NCI-H345 treated with DMSO at 0.1 percent for 48 hours (cell line): Measurements from ENCODE around the gene CEPT1.
"Not testable (repeated sequence)": the region's sequence is repeated elsewhere in the genome, so short reads cannot be mapped to it uniquely, and the experiment has no call there.

Source experiments
- DNase-seq: peaks from one replicate; lab custom pipeline; 2025; ENCODE audit not compliant: unreplicated experiment; lab: John Stamatoyannopoulos, UW

The CEPT1 gene

DNA sequence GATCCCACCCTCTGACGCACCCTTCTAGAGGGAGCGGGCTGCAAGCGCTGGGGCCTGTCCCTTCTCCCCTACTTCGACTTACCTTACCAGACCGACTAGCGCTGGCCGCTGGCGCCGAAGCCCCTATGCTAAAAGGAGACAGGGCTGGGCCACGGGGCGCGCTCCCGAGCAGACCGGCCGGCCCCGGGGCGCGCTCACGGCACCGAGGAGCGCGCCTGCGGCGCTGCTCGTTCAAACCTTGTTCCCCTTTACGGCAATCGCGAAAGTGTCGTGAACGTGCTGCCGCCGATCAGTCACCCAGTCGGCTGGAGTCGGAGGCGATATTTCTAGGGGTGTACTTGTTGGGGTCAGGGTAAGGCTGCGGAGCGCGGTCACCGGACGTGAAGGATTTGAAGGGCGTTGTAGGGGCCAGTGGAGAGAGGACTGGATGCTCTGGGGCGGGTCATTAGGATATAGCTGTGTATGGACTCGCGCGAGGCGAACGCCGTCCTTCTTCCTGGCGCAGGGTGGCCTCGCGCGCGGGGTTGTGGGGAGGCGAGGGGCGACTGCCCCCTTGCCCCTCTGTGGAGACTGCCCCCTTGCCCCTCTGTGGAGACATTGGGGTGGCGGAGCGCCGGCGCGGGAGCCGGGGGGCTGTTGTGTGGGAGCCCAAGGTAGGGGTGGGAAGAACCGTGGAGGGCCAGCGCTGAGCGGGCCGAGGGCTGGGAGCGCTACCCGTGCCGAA, at the start of gene CEPT1, which contains the start of gene DRAM2:
CEPT1 (plus strand) TSS at position 268 of the 724 bp plus-strand sequence. CDS start 7,492 bp downstream, outside the sequence.
DRAM2 (minus strand) TSS at position 138 of the 724 bp plus-strand sequence. CDS start 8,539 bp downstream, outside the sequence.
- DNase-seq = peak; percentile 86

DNA sequence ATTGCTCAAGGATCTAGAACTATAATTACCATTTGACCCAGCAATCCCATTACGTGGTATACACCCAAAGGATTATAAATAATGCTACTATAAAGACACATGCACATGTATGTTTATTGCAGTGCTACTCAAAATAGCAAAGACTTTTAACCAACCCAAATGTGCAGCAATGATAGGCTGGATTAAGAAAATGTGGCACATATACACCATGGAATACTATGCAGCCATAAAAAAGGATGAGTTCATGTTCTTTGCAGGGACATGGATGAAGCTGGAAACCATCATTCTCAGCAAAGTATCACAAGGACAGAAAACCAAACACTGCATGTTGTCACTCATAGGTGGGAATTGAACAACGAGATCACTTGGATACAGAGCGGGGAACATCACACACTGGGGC, 44.6 kb upstream of the CEPT1 start:
- not testable (repeated sequence) for DNase-seq

DNA sequence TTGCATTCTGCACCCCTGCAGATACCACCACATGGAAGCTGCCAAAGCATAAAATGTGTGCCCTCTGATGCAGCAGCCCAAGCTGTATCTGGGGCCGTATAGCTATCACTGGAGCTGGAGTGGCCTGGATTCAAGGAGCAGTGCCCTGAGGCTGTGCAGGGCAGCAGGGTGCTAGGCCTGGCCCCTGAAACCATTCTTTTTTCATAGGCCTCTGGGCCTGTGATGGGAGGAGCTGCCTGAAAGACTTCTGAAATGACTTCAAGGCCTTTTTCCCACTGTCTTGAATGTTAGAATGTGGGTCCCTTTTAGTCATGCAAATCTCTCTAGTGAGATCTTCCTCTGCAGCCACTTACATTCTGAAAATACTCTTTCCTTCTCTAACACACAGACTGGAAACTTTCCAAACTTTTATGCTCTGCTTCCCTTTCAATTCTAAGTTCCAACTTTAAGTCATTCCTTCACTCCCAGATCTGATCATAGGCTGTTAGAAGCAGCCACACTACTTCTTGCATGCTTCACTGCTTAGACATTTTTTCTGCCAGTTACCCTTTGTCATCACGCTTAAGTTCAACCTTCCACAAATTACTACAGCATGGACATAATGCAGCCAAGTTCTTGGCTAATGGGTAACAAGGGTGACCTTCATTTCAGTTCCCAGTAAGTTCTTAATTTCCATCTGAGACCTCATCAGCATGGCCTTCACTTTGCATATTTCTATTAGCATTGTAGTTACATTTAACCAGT, 42.5 kb upstream of the CEPT1 start:
- no peak for DNase-seq

DNA sequence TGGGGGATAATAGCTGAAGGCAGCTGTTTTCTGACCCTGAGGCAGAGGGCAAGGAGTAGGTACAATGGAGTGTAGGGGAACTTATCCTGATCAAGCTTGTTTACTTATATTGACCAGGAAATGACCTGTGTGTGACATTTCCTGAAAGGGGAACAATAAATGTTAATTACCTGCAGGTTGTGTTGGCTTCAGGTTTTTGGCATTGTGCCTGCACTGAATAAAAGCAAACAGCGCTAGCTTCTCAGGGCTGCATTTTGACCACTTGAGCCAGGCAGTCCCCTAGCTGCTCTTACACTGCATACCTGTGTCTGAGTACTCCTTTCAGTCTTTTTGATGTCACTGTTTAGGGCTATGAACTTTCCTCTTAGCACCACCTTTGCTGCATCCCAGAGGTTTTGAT, 40.7 kb upstream of the CEPT1 start:
- DNase-seq = no peak

DNA sequence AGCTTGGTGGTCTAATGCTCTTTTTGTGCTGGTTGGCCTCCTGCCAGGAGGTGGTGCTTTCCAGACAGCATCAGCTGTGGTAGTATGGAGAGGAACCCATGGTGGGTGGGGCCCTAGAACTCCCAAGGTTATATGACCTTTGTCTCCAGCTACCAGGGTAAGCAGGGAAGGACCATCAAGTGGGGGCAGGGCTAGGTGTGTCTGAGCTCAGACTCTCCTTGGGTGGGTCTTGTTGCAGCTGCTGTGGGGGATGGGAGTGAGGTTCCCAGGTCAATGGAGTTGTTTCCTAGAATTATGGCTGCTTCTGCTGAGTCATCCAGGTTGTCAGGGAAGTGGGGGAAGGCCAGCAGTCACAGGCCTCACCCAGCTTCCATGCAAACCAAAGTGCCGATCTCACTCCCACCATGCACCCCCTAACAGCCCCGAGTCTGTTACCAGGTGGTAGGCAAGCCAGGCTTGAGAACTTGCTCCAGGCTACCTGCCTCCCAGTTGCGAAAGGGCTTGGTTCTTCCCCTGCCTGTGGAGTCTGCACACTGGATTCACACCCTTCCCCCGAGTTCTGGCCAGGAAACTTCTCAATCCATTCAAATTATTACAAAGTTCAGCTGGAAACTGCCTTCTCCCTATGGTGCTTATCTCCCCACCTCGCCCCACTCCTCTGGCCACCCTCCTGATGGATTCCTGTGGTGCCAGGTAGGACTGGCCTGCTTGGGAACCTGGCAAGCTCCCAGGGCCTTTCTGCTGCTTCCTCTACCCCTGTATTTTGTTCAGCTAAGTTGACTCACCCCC, 38.0 kb upstream of the CEPT1 start:
- no peak for DNase-seq

DNA sequence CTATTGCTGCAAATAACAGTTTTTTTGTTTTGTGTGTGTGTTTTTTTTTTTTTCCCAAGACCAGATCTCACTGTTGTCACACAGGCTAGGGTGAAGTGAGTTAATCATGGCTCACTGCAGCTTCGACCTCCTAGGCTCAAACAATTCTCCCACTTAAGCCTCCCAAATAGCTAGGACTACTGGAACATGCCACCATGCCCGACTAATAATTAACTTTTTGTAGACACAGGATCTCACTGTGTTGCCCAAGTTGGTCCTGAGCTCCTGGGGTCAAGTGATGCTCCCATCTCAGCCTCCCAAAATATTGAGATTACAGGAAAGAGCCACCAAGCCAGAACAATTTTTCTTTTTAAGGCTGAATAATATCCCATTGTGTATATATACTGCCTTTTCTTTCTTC, 35.0 kb upstream of the CEPT1 start:
- DNase-seq = no peak

DNA sequence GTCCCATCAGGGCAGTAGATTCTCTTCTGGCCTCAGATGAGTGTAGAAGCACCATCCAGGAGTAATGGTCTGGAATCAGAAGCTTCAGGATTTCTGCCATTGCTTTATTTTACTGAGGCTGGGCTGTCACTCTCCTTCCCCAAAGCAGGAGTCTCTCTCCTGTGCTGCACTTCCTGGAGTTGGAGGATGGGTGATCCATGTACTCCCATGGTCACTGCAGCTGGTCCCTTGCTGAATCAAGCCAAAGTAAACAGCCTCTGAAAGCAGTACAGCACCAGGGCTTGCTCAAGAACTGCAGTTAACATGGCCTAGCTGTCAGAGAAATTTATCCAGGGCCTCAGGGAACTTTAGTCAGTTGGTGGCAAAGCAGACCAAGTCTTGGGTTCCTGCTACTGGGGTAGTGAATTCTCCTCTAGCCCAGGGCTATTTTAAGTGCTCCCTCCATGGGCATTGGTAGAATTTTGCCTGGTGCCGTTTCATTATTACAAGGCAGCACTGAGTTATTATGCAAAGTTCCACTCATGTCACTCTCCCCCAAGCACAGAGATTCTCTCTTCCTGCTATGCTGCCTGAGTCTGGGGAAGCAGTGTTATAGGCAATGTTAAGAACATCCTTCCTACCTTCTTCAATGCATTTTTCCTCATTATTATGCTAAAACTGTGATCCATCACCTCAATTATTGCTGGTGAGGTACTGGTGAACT, 29.7 kb upstream of the CEPT1 start:
- no peak for DNase-seq

DNA sequence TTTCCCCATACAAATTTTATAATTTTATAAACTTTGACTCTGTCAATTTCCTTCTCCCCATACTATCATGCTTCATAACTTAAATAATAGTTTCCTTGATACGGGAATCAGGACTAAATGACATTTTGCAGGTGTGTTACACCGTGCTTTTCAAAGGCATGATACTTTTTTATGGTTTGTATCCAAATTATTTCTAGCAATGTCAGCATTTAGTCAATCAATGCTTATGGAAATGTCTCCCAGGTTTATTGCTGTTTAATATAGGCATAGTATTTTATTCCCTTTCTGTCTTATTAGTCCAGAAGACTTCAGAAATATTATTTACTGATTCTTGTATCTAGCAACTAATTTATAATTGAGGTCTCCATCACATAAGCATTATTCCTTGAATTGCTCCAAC, 23.5 kb upstream of the CEPT1 start:
- no peak for DNase-seq

DNA sequence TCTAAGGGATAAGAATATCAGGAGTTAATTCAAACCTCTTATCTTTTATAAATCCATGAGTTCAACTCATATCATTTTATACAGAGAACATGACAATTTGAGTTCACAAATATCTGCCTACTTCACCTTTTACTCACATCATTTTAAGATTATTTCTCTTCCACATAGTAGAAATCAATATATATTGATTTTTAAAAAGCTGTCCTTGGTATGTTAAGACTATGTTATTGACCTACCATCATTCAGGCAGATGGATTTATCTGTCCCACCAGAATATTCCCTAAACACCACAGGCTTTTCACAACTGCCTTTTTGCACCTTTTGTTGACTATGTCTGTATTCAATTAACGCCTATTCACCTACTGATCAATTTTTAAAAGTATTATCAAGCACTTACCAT, 13.7 kb upstream of the CEPT1 start:
- no peak for DNase-seq

DNA sequence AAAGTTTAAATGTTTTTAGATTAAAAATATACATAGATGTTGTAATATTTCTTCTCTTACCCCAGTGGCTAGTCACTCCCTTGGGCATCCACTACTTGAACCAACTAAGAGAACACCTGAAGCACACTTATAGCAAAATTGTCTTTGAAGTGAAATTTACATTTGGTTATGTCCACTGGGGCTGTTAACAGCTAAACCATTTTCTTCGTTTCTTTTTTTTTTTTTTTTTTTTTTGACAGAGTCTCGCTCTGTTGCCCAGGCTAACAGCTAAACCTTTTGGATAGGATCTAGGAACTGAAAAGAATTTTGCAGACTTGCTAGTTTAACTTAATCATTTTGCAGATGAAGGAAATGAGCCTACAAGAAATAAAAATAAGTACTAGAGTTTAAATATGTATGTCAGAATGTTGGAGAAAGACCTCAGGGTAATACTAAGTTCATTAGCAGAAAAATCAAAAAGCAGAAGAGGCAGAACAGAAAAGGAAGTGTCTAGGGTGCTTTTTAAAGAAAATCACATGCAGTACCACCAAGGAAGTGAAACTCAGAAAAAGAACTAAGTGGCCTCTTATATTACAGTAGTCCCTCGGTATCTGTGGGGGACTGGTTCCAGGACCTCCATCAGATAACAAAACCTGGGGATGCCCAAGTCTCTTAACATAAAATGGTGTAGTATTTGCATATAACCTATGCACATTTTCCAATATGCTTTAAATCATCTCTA, 11.9 kb upstream of the CEPT1 start:
- no peak for DNase-seq

DNA sequence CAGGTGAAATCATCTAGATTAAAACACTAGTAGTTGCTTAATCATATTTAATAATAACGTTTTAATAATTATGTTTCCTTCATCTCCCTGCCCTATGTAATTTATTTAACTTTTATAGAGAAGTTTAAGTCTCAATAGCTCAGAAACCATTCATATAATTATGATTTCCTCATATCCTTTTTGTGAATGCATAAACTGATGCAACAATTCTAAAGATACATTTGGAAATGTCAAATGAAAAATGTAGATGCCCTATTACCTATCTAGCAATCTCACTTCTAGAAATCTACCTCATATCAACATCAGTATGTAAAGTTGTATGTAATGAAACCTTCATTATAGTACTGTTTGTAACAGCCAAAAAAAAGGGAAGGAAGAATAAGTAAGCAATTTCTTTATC, 10.6 kb upstream of the CEPT1 start:
- no peak for DNase-seq

DNA sequence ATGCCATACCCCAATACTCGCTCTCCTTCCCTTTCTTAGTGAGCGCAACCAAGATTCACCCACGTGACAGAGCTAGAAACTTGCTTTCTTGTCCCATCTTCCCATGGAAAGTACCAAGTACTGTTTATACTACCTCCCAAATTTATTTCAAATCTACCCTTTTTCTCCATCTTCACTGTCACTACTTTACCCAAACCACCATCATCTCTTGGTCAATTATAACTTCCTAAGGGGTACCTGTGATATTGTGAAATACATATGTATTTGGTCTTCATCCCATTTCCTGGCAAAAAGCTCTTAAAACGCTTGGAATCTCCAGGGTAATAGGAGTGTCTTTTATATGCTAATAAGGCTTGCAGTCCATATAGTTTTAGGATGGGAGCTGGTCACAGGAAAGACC, 8.3 kb upstream of the CEPT1 start:
- no peak for DNase-seq

DNA sequence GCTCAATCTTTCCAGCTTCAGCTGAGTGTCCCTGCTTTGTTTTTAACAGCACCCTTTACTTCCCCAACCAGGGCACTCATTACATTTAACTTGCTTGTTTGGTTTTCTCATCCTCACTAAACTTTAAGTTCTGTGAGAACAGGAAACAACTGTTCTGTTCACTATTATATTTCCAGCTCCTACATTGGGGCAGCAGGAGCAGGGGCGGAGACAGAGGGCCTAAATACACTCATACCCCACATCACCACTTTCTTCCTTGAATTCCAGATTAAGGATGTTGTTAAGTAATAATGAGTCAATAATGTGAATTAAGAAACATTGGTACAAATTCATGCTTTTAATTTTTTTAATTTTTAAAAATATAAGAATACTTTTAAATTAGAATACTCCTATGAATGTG, 6.2 kb upstream of the CEPT1 start:
- DNase-seq = no peak

DNA sequence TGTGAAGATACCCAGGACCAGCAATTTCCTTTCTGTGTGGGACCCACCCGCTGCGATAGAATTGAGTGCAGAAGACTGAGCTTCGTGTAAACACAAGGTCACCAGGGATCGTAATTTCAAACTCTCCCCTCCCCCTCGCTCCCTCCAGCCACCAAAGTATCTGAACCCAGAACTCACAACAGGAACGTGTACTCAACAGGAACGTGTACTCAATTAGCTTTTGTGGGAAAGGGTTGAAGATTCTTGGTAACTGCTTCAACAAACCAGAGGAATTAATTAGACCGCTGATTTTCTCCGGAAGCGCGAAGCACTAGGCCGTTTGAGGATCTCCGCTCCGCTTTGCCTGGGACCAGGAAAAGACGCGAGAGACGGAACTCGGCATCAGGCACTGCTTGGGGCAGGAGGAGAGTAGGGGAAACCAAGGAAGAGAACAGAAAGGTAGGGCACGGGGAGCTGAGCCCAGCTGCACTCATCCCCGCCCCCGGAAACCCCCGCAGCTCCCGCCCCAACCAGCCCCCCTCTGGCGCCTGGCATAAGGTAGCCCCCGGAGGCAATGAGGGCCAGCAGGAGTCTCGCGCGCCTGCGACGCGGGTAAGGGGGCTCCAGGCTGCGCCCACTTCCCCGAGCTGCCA, 583 bp upstream of the CEPT1 start:
- DNase-seq = peak; percentile 83

DNA sequence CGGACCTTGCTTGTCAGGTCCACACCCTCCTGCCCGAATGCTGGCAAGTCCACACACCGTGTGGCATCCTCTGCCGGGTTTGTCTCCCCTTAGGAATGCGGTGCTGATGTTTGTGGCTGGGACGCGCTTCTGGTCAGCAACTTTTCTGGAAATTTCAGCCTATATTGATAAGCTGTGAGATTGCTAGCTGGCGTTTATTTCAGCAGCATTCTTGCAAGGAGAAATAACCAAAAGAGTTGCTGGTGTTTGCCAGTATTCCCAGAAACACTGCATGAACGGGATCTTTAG, 601 bp downstream of the CEPT1 start:
- DNase-seq = no peak

DNA sequence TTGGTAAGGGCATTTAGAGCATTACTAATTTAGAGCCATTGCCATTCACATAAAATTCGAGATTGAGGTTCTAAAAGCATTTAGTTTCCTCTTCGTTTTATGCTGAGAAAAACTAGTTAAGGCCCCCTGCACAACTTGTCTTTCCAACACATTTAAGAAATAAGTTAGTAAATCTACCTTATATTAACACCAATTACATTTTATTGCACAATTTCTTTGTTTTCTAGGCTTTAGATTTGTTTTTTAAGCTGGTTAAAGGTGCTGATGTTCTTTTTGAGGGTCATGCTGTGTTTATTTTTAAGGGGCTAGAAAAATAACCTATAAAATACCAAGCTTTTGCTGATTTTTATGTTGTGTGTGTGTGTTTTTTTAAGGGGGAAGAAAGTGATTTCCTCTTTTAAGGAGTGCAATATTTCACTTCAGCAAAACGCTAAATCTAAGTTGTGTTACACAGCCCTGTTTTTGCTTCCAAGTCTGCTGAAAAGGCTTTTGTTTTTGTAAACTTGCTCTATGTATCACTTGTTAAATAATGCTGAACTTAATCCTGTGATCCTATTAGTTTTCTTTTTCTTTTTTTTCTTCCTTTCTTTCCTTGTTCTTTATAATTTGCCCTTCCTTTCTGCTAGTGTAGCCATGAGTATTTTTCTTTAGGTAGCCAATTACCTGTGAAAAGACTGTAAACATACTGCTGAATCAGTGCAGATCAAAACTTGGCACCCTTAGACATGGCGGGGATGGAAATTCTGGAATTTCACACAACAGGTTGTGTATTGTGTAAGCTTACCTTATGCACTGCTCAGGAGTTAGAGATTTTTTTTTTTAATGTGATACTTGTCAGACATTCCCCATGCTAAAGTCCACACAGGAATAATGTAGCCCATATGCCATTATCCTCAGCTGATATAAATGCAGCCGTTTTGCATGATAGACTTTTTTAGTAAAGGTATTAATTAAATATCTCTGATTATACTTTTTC, 1.5 kb downstream of the CEPT1 start:
- no peak for DNase-seq

DNA sequence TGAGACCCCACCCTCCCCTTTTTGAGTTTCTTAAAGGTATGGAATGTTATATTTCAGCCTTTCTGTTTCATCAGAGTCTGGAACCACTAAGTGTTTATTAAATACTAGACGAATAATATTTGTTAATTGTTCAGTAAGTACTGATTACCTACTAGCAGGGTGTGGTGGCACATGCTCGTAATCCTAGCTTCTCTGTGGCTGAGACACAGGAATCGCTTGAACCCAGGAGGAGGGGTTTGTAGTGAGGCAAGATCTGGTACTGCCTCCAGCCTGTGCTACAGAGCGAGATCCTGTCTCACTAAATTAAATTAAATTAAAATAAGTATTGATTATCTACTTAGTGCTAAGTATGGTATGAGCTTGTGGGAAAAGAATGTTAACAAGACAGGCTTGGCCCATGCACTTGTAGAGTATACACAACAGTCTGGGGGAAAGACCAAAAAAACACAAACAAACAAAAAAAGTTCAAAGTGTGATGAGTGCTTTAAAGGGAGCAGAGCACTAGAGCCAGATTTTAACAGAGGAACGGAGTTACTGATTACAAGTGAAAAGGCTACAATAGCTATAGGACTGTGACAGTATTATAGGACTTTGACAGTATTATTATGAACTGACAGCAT, 2.4 kb downstream of the CEPT1 start:
- DNase-seq = no peak

DNA sequence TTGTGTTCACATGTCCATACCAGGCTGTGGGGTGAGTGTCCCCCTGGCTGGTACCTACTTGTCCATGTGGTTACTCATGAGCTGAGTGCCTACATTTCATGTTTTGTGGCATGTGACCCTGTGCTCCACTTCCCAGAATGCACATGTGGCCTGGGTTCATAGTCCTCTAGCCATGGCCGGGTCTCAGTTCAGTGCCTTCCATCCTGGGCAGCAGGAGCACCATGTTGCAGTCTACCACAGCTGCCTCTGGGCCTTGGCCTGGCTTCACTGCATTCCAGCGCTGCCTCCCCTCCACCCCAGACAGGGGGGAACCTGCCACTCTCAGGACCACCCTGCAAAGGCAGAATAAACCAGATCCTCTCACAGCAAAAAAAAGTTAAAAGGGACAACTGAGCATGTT, 5.5 kb downstream of the CEPT1 start:
- DNase-seq = no peak
